Urinary bladder (tissue), 4 donors: ENCODE measurements around the gene RASSF3. TPM values are rescaled to one million over a fixed set of nuclear protein-coding genes. Genes with fewer than 3 reads are reported as not detected.
A peak's percentile ranks its signal among the peaks of the same experiment; 100 is the strongest.

Experiments used
- DNase-seq: peaks from one replicate; pipeline ENCODE4 v3.0.0-alpha.2; 2015; ENCODE audit errors: extremely low spot score
- H3K27ac ChIP-seq: one replicate; pipeline ENCODE4 v1.5.1; 2013; ENCODE audit warnings: low read depth, mild to moderate bottlenecking, moderate library complexity
- H3K36me3 ChIP-seq: one replicate; pipeline ENCODE4 v1.6.1; 2013; ENCODE audit warnings: mild to moderate bottlenecking, moderate library complexity; ENCODE audit not compliant: insufficient read depth
- H3K4me1 ChIP-seq: one replicate; pipeline ENCODE4 v1.6.1; 2013; ENCODE audit warnings: mild to moderate bottlenecking, moderate library complexity; ENCODE audit not compliant: insufficient read depth
- H3K4me3 ChIP-seq: one replicate; pipeline ENCODE4 v1.5.1; 2013; ENCODE audit warnings: low read depth, low read length
- WGBS: extraction: QIAGEN DNeasy Blood & Tissue Kit; methylation state at CpG from one replicate; pipeline ENCODE4 v1.1.7; 2013; 5-methylcytosine and 5-hydroxymethylcytosine counted together
- polyA plus RNA-seq: library from polyadenylated mRNA; stranded (reverse); fragments of 200-250 nt; gene quantifications from one replicate; pipeline ENCODE4 v1.2.3, GENCODE V29; 2013
- total RNA-seq: library from RNA; depleted of rRNA; stranded (reverse); fragments of >200 nt; gene quantifications from one replicate; pipeline ENCODE4 v1.2.3, GENCODE V29; 2014
- donor health status: healthy with polysubstance abuse.
- donor health status: healthy.

RASSF3 gene
- total and polyA plus RNA-seq, 2 donors: 50.4 to 112 TPM

- H3K4me1 ChIP-seq: peaks cover 2% of the 10 kb centered on the region
- 75% methylated on average over 3 of the region's 3 CpGs for WGBS
- no peaks in the 10 kb centered on the region for H3K36me3 ChIP-seq
- DNase-seq: no peak
- H3K27ac ChIP-seq: no peak overlapping the region
- H3K4me3 ChIP-seq: no peak overlapping the region
Observed at GRCh38 chr12:64658892-64659481, 48.7 kb downstream of the RASSF3 start.

- Histone ChIP-seq H3K36me3 (no peaks in the 10 kb centered on the region), H3K27ac (no peak overlapping the region), H3K4me3 (no peak overlapping the region), H3K4me1 (peaks cover 2% of the 10 kb centered on the region)
- DNase-seq: no peak
- 89% methylated on average over 6 of the region's 6 CpGs for WGBS
Observed at GRCh38 chr12:64660237-64661018, 50.1 kb downstream of the RASSF3 start.

GRCh38 chr12:64663015-64663414, 52.7 kb downstream of the RASSF3 start:
- no peak for DNase-seq
- Histone ChIP-seq H3K4me1 (peaks cover 2% of the 10 kb centered on the region), H3K4me3 (no peak overlapping the region), H3K27ac (no peak overlapping the region), H3K36me3 (no peaks in the 10 kb centered on the region)
- WGBS: 86% methylated on average over 5 of the region's 5 CpGs

- Histone ChIP-seq H3K4me1 (peaks cover 2% of the 10 kb centered on the region), H3K4me3 (no peak overlapping the region), H3K36me3 (no peaks in the 10 kb centered on the region), H3K27ac (peak overlapping the region; percentile 5)
- no peak for DNase-seq
- 48% methylated on average over 4 of the region's 4 CpGs for WGBS
Observed at GRCh38 chr12:64665514-64665913, 55.2 kb downstream of the RASSF3 start.

- H3K4me1 ChIP-seq: no peaks in the 10 kb centered on the region
Observed at GRCh38 chr12:64666054-64666914, 56.0 kb downstream of the RASSF3 start.

GRCh38 chr12:64667793-64668192, 57.5 kb downstream of the RASSF3 start:
- no peak overlapping the region for H3K4me3 ChIP-seq
- no peak for DNase-seq
- no peaks in the 10 kb centered on the region for H3K4me1 ChIP-seq
- H3K27ac ChIP-seq: no peak overlapping the region
- no peaks in the 10 kb centered on the region for H3K36me3 ChIP-seq
- WGBS: 94% methylated on average over 2 of the region's 2 CpGs

More at GRCh38 chr12:64666054-64666914, 56.0 kb downstream of the RASSF3 start:
- no peak for DNase-seq
- H3K36me3 ChIP-seq: no peaks in the 10 kb centered on the region
- no peak overlapping the region for H3K4me3 ChIP-seq
- no peak overlapping the region for H3K27ac ChIP-seq
- WGBS: 41% methylated on average over 3 of the region's 3 CpGs

- peak overlapping the region; percentile 43 for H3K27ac ChIP-seq
- H3K4me3 ChIP-seq: peak overlapping the region; percentile 26
- H3K36me3 ChIP-seq: no peaks in the 10 kb centered on the region
- H3K4me1 ChIP-seq: no peaks in the 10 kb centered on the region
- DNase-seq: no peak
- 20% methylated on average over 10 of the region's 10 CpGs for WGBS
Observed at GRCh38 chr12:64669270-64669842, 59.1 kb downstream of the RASSF3 start.

- no peak overlapping the region for H3K27ac ChIP-seq
- 51% methylated on average over 4 of the region's 4 CpGs for WGBS
- no peak for DNase-seq
- H3K36me3 ChIP-seq: no peaks in the 10 kb centered on the region
- no peaks in the 10 kb centered on the region for H3K4me1 ChIP-seq
- no peak overlapping the region for H3K4me3 ChIP-seq
Observed at GRCh38 chr12:64670019-64670418, 59.7 kb downstream of the RASSF3 start.

GRCh38 chr12:64670919-64671639, 60.8 kb downstream of the RASSF3 start:
- WGBS: 61% methylated on average over 8 of the region's 8 CpGs
- no peak for DNase-seq
- Histone ChIP-seq H3K4me1 (peaks cover 2% of the 10 kb centered on the region), H3K4me3 (no peak overlapping the region), H3K27ac (peak overlapping the region; percentile 33), H3K36me3 (no peaks in the 10 kb centered on the region)

GRCh38 chr12:64671681-64672080, 61.4 kb downstream of the RASSF3 start:
- H3K27ac ChIP-seq: no peak overlapping the region

GRCh38 chr12:64672925-64673409, 62.7 kb downstream of the RASSF3 start:
- Histone ChIP-seq H3K27ac (no peak overlapping the region), H3K4me3 (no peak overlapping the region), H3K36me3 (no peaks in the 10 kb centered on the region), H3K4me1 (peaks cover 2% of the 10 kb centered on the region)
- 17% methylated on average over 8 of the region's 8 CpGs for WGBS
- DNase-seq: no peak

More at GRCh38 chr12:64671681-64672080, 61.4 kb downstream of the RASSF3 start:
- no peak for DNase-seq
- 51% methylated on average over 4 of the region's 4 CpGs for WGBS
- peaks cover 2% of the 10 kb centered on the region for H3K4me1 ChIP-seq
- H3K4me3 ChIP-seq: no peak overlapping the region
- H3K36me3 ChIP-seq: no peaks in the 10 kb centered on the region

- peaks cover 2% of the 10 kb centered on the region for H3K4me1 ChIP-seq
- WGBS: 49% methylated on average over 9 of the region's 9 CpGs
- no peaks in the 10 kb centered on the region for H3K36me3 ChIP-seq
- peak overlapping the region; percentile 0 for H3K27ac ChIP-seq
- no peak for DNase-seq
- H3K4me3 ChIP-seq: no peak overlapping the region
Observed at GRCh38 chr12:64673490-64674169, 63.3 kb downstream of the RASSF3 start.
